IMR-90 (cell line): ENCODE results near the gene SLC38A7. TPM values are rescaled to one million over a fixed set of nuclear protein-coding genes. Genes with fewer than 3 reads are reported as not detected.

ENCODE experiments used
- ATAC-seq: fragments of 200-7000 bp; cut with Tn5 transposase; 2 replicates; pipeline ENCODE4 v1.9.1; 2020; ENCODE audit warnings: low read depth, mild to moderate bottlenecking, moderate library complexity
- BruUV-seq: library from RNA; stranded (reverse); fragments of 400-500 nt; replicated peaks from 2 replicates; lab custom pipeline; 2021; lab: Mats Ljungman, UMichigan
- CTCF ChIA-PET: fragments of 300-600 bp; formaldehyde crosslinking; extraction: SDS; loops from one replicate; lab custom pipeline; 2021; ENCODE audit warnings: antibody characterized with exemption; lab: Yijun Ruan, JAX
- POLR2A ChIA-PET: fragments of 300-600 bp; sonication (Branson Sonifier 250); formaldehyde crosslinking; loops from one replicate; lab custom pipeline; 2022; ENCODE audit warnings: antibody characterized with exemption; ENCODE audit not compliant: unreplicated experiment; lab: Charles Lee
- DNase-seq: peaks from one replicate; pipeline ENCODE4 v3.0.0; 2013
- H2AFZ ChIP-seq: replicated peaks from 2 replicates; pipeline ENCODE3; 2013; ENCODE audit warnings: low read length, mild to moderate bottlenecking; ENCODE audit not compliant: poor library complexity
- H2AK5ac ChIP-seq: 2 replicates; pipeline ENCODE4 v1.6.1; 2013; ENCODE audit warnings: low read depth, low read length, inconsistent platforms
- H2AK9ac ChIP-seq: replicated peaks from 2 replicates; pipeline ENCODE3; 2013; ENCODE audit warnings: mild to moderate bottlenecking, low read depth, low read length, moderate library complexity; ENCODE audit not compliant: poor library complexity
- H2BK120ac ChIP-seq: 2 replicates; pipeline ENCODE4 v1.6.1; 2013; ENCODE audit warnings: low read depth, low read length, inconsistent platforms
- H2BK15ac ChIP-seq: 3 replicates; pipeline ENCODE4 v1.6.1; 2013; ENCODE audit warnings: low read depth, low read length, inconsistent platforms
- H2BK20ac ChIP-seq: 2 replicates; pipeline ENCODE4 v1.6.1; 2013; ENCODE audit warnings: low read depth, mild to moderate bottlenecking, inconsistent platforms, low read length, moderate library complexity
- H2BK5ac ChIP-seq: 2 replicates; pipeline ENCODE4 v1.6.1; 2013; ENCODE audit warnings: mild to moderate bottlenecking, low read depth, low read length, inconsistent platforms; ENCODE audit not compliant: poor library complexity, severe bottlenecking
- H3K14ac ChIP-seq: replicated peaks from 2 replicates; pipeline ENCODE4 v1.6.1; 2013; ENCODE audit warnings: low read depth, low read length, inconsistent platforms
- H3K18ac ChIP-seq: 2 replicates; pipeline ENCODE4 v1.6.1; 2013; ENCODE audit warnings: low read depth, low read length, control low read depth
- H3K23ac ChIP-seq: 2 replicates; pipeline ENCODE4 v1.6.1; 2013; ENCODE audit warnings: low read depth, low read length, inconsistent platforms
- H3K27ac ChIP-seq: 2 replicates; pipeline ENCODE4 v1.5.1; 2013; ENCODE audit warnings: mild to moderate bottlenecking, control low read depth, low read length; ENCODE audit not compliant: insufficient read depth
- H3K27me3 ChIP-seq: 2 replicates; pipeline ENCODE4 v1.6.1; 2013; ENCODE audit warnings: low read length; ENCODE audit not compliant: control insufficient read depth, insufficient read depth
- H3K36me3 ChIP-seq: 2 replicates; pipeline ENCODE4 v1.6.1; 2013; ENCODE audit warnings: low read length, mixed read lengths; ENCODE audit not compliant: control insufficient read depth, insufficient read depth
- H3K4ac ChIP-seq: 2 replicates; pipeline ENCODE4 v1.6.1; 2013; ENCODE audit warnings: low read depth, low read length, inconsistent platforms
- H3K4me1 ChIP-seq: 2 replicates; pipeline ENCODE4 v1.6.1; 2013; ENCODE audit warnings: low read length, mixed read lengths; ENCODE audit not compliant: control insufficient read depth, insufficient read depth
- H3K4me2 ChIP-seq: 2 replicates; pipeline ENCODE4 v1.6.1; 2013; ENCODE audit warnings: low read depth, mild to moderate bottlenecking, control low read depth, low read length, moderate library complexity
- H3K4me3 ChIP-seq: 2 replicates; pipeline ENCODE4 v1.5.1; 2013; ENCODE audit warnings: low read depth, mild to moderate bottlenecking, control low read depth, low read length, moderate library complexity; ENCODE audit not compliant: insufficient read depth
- H3K56ac ChIP-seq: 2 replicates; pipeline ENCODE4 v1.6.1; 2013; ENCODE audit warnings: low read length, inconsistent platforms; ENCODE audit not compliant: insufficient read depth; ENCODE audit errors: extremely low read depth
- H3K79me1 ChIP-seq, 2 experiments: 2 replicates each; pipeline ENCODE4 v1.6.1; 2013; ENCODE audit warnings: low read length in 2 of 2, inconsistent platforms in 1 of 2, low read depth in 1 of 2
- H3K9ac ChIP-seq: 2 replicates; pipeline ENCODE4 v1.6.1; 2013; ENCODE audit warnings: low read depth, low read length, control low read depth
- H3K9me1 ChIP-seq: 2 replicates; pipeline ENCODE4 v1.6.1; 2013; ENCODE audit warnings: low read length, inconsistent platforms; ENCODE audit not compliant: insufficient read depth
- H3K9me3 ChIP-seq: 2 replicates; pipeline ENCODE4 v1.6.1; 2013; ENCODE audit warnings: low read length; ENCODE audit not compliant: control insufficient read depth, insufficient read depth
- H4K20me1 ChIP-seq: 2 replicates; pipeline ENCODE4 v1.6.1; 2013; ENCODE audit warnings: low read length, inconsistent platforms; ENCODE audit not compliant: insufficient read depth
- H4K5ac ChIP-seq: 2 replicates; pipeline ENCODE4 v1.6.1; 2013; ENCODE audit warnings: mild to moderate bottlenecking, low read depth, low read length, control low read depth
- H4K8ac ChIP-seq, 2 experiments: 2 replicates each; pipeline ENCODE4 v1.6.1; 2013; ENCODE audit warnings: low read depth in 2 of 2, low read length in 2 of 2, control low read depth in 1 of 2, inconsistent platforms in 1 of 2
- H4K91ac ChIP-seq: 2 replicates; pipeline ENCODE4 v1.6.1; 2013; ENCODE audit warnings: low read depth, low read length, inconsistent platforms; ENCODE audit not compliant: insufficient read depth
- MAZ ChIP-seq: IDR thresholded peaks from 2 replicates; pipeline ENCODE4 v1.6.1; 2012; ENCODE audit warnings: low read depth, mild to moderate bottlenecking, low read length, improper control_type of control experiment, moderate library complexity, borderline replicate concordance
- NFE2L2 ChIP-seq: fragments of 150-350 bp; IDR thresholded peaks from 2 replicates; pipeline ENCODE4 v1.6.1; 2016; ENCODE audit warnings: low read depth, mild to moderate bottlenecking, low read length
- POLR2A ChIP-seq: IDR thresholded peaks from 2 replicates; pipeline ENCODE4 v1.6.1; 2012; ENCODE audit warnings: mild to moderate bottlenecking, low read depth, low read length
- RAD21 ChIP-seq: IDR thresholded peaks from 2 replicates; pipeline ENCODE4 v1.6.1; 2012; ENCODE audit warnings: low read length, improper control_type of control experiment
- USF2 ChIP-seq: fragments of 150-350 bp; IDR thresholded peaks from 2 replicates; pipeline ENCODE4 v1.6.1; 2017; ENCODE audit warnings: mild to moderate bottlenecking, antibody characterized with exemption, low read length, low read depth
- WGBS, 2 experiments: methylation state at CpG; one replicate each; pipeline versions ENCODE4 v1.1.5 to v1.1.7; 2013; ENCODE audit warnings: missing lambda C conversion rate in 2 of 2; ENCODE audit not compliant: insufficient read length in 1 of 2; ENCODE audit errors: extremely low coverage in 2 of 2; 5-methylcytosine and 5-hydroxymethylcytosine counted together
- dilution Hi-C: fragments of 300-500 bp; cut with HindIII; formaldehyde crosslinking; loops from one replicate; pipeline ENCODE4 v1.14.3; 2018; ENCODE audit warnings: low sequenced_read_pairs; ENCODE audit not compliant: unreplicated experiment
- in situ Hi-C: fragments of 300-500 bp; cut with MboI; formaldehyde crosslinking; loops from 3 replicates; pipeline ENCODE4 v1.14.3; 2019; ENCODE audit warnings: low sequenced_read_pairs, inconsistent platforms, mixed read lengths
- intact Hi-C: fragments of 100-400 bp; cut with micrococcal nuclease; formaldehyde crosslinking; loops from 2 replicates; pipeline ENCODE4 v1.10.0; 2022
- polyA plus RNA-seq, 3 experiments: library from polyadenylated mRNA; depleted of rRNA; stranded (reverse); fragments of >200 nt; gene quantifications; 2 replicates each; pipeline ENCODE4 v1.2.3, GENCODE V29; 2012; ENCODE audit warnings: low replicate concordance in 1 of 3
- total RNA-seq: library from RNA; depleted of rRNA; stranded (reverse); fragments of >200 nt; gene quantifications from 2 replicates; pipeline ENCODE4 v1.2.3, GENCODE V29; 2012

Gene SLC38A7
- total and polyA plus RNA-seq, 2 of the 4 experiments (the other 2 are of a cell fraction): 14.7 to 16.4 TPM

DNA sequence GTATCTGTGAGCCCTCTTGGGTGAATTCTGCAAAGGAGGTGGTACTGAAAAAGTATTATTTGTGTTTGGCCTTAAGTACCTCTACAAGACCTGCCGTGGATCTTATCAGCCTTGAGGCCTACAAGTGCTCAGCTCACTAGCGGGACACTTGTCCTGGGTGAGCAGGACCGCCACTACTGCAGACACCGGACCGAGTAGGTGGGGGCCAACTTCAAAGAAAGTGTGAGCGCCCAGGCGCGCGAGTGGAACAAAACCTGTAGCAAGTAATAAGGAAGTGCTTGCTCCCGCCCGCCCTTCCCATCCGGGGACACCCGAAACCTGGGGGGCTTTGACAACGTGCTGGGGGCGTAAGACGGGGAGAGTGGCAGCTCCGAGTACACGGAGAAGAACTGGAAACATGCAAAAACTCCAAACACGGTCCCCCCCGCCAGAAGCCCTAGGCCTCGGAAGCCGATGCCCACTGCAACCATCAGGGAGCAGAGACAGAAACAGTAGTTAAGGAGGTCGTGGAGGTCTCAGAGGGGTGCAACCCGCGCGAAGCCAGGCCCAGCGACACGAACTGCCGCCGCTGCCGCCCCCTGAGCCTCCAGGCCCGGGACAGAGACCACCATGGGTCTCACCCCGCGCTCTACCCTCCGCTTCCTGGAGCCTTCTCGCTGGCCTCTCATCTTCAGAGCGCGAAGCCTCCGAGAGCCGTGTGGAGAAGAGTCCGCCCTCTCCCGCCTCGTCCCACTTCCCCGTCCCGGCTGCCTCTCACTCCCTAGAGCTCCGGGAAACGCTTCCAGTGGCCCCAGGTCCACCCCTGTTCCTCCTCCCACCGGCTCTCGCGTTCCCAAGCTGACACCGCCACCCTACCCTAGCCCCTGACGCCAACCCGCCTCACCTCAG is 55.5 kb downstream of the SLC38A7 start:
- no peaks in the 10 kb centered on the region for H3K4me1 ChIP-seq
- intact Hi-C loops (loop anchor here (1.0 to 5.0 kb wide), 2 partner anchors 32 to 42 kb away; no protein-coding TSS in a partner anchor), dilution Hi-C loops (no loop called here), in situ Hi-C loops (no loop called here)
- no peak overlapping the region for H2BK20ac ChIP-seq
- no TSS peak for BruUV-seq
- 0% methylated on average over 29 of the region's 53 CpGs; no CpG with 5 or more reads in 1 of the 2 experiments for WGBS, 2 experiments
- peak overlapping the region; percentile 97 for H3K14ac ChIP-seq
- ATAC-seq (peak; percentile 41), DNase-seq (peak; percentile 8)
- H4K5ac ChIP-seq: peak overlapping the region; percentile 73
- H4K8ac ChIP-seq: peak overlapping the region; percentile 63 to 95
- H3K4ac ChIP-seq: peak overlapping the region; percentile 96
- H2BK5ac ChIP-seq: peak overlapping the region; percentile 82
- H4K91ac ChIP-seq: peak overlapping the region; percentile 96
- peak overlapping the region; percentile 86 for H3K9ac ChIP-seq
- CTCF ChIA-PET: no interaction called here
- peak overlapping the region; percentile 98 for H2AFZ ChIP-seq
- peak overlapping the region; percentile 98 for H3K4me2 ChIP-seq
- peak overlapping the region; percentile 38; the same call in 1 of the 2 replicates for H3K18ac ChIP-seq
- peak overlapping the region; percentile 100 for H2AK9ac ChIP-seq
- no peak overlapping the region for H2BK15ac ChIP-seq
- peak overlapping the region; percentile 61 for H2BK120ac ChIP-seq
- H3K9me1 ChIP-seq: no peaks in the 10 kb centered on the region
- peak overlapping the region; percentile 89 for H2AK5ac ChIP-seq
- no peaks in the 10 kb centered on the region for H3K9me3 ChIP-seq
- POLR2A ChIA-PET: interaction anchor here (0.5 kb wide), 1 partner anchor 371 kb away, joined by 5 read pairs; no protein-coding TSS in a partner anchor
- peak overlapping the region; percentile 82 for H3K4me3 ChIP-seq
- H4K20me1 ChIP-seq: peaks cover 46% of the 10 kb centered on the region
- H3K23ac ChIP-seq: peak overlapping the region; percentile 91
- no peaks in the 10 kb centered on the region for H3K27me3 ChIP-seq
- no peak for TF ChIP-seq RAD21
- TF ChIP-seq USF2: no peak
- peak; percentile 47; the same call in 1 of the 2 replicates for TF ChIP-seq MAZ
- no peak for TF ChIP-seq NFE2L2
- no peak for TF ChIP-seq POLR2A
- peak overlapping the region; percentile 72 for H3K56ac ChIP-seq
- peaks cover 4% of the 10 kb centered on the region for H3K36me3 ChIP-seq
- peak overlapping the region; percentile 90 for H3K27ac ChIP-seq
- H3K79me1 ChIP-seq: peaks cover 0 to 10% of the 10 kb centered on the region in 2 experiments; a peak in 1 of 4 replicates
